Esophagus squamous epithelium (tissue), 5 donors: ENCODE measurements around the gene KRTAP3-2. TPM values are rescaled to one million over a fixed set of nuclear protein-coding genes. Genes with fewer than 3 reads are reported as not detected.
"Not testable (repeated sequence)": the region's sequence is repeated elsewhere in the genome, so short reads cannot be mapped to it uniquely, and the experiment has no call there.

Source experiments
- DNase-seq: peaks from one replicate; lab custom pipeline; 2025; lab: John Stamatoyannopoulos, UW
- H3K27ac ChIP-seq, 4 donors: fragments of 200-600 bp; sonication (generic); one replicate each; pipeline ENCODE4 v1.5.1; 2016 to 2019; ENCODE audit warnings: mild to moderate bottlenecking in 1 of 4
- H3K27me3 ChIP-seq, 4 donors: fragments of 200-600 bp; sonication (generic); 1 replicate in 3 of 4; 2 replicates in 1 of 4; pipeline versions ENCODE4 v1.5.1 to v1.6.0; 2017 to 2021; ENCODE audit warnings: antibody characterized with exemption in 1 of 4
- H3K36me3 ChIP-seq, 3 donors: fragments of 200-600 bp; sonication (generic); one replicate each; pipeline ENCODE4 v1.5.1; 2016 to 2019
- H3K4me1 ChIP-seq, 3 donors: fragments of 200-600 bp; sonication (generic); one replicate each; pipeline ENCODE4 v1.5.1; 2017 to 2019
- H3K4me3 ChIP-seq, 4 donors: fragments of 200-600 bp; sonication (generic); 1 replicate in 3 of 4; 2 replicates in 1 of 4; pipeline ENCODE4 v1.5.1; 2016 to 2019; ENCODE audit warnings: mild to moderate bottlenecking in 2 of 4, moderate library complexity in 1 of 4
- H3K9me3 ChIP-seq, 3 donors: fragments of 200-600 bp; sonication (generic); one replicate each; pipeline ENCODE4 v1.5.1; 2016 to 2019
- POLR2A ChIP-seq, 4 donors: fragments of 450-650 bp; IDR thresholded peaks; one replicate each; pipeline ENCODE4 v1.6.1; 2017; ENCODE audit warnings: antibody characterized with exemption in 4 of 4, mild to moderate bottlenecking in 4 of 4, moderate library complexity in 3 of 4
- WGBS, 2 donors: methylation state at CpG; one replicate each; pipeline ENCODE4 v1.1.5; 2018; 5-methylcytosine and 5-hydroxymethylcytosine counted together
- intact Hi-C: fragments of 100-400 bp; cut with DNase I; formaldehyde crosslinking; loops from one replicate; pipeline ENCODE4 v1.15.0; 2022
- total RNA-seq, 4 donors: library from RNA; depleted of rRNA; stranded (reverse); fragments of >200 nt; gene quantifications; one replicate each; pipeline ENCODE4 v1.1.0, GENCODE V29; 2016
- TF ChIP-seq, protein P1 (sequence below), 6 experiments: fragments of 450-650 bp in 4 of 6; fragments of 200-600 bp in 2 of 6; sonication (generic) in 2 of 6; IDR thresholded peaks; one replicate each; pipeline ENCODE4 v1.5.1; 2016 to 2019; ENCODE audit warnings: antibody characterized with exemption in 6 of 6, mild to moderate bottlenecking in 4 of 6, moderate library complexity in 4 of 6
- donor health status: DM: yes; HTN: yes; CAD: no.

KRTAP3-2 gene
- total RNA-seq, 4 donors from 2014 or later = 0.57 TPM; not detected in 3

DNA sequence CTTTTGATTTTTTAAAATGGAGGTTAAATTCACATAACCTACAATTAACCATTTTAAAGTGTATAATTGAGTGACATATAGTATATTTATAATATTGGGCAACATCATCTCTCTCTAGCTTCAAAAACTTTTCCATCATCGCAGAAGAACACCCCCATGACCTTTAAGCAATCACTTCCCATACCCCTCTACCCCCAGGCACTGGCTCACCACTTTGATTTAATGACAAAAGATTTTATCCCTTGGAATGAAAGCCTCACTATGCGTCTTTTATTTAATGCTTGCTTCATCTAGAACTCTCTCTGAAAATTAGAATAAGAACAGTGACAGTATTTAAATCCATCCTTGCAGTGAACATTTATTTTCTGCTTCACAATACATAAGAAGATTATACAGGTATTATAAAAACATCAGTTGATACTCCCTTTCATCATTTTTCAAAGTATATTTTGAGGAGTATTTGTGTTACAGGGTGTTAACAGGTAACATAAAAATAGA, 38.2 kb upstream of the KRTAP3-2 start:
- WGBS, 2 donors = 65 to 66% methylated on average over 2 of the region's 2 CpGs
- Histone ChIP-seq H3K27ac (no peak overlapping the region), H3K4me1 (peaks cover 0 to 22% (median 3%) of the 10 kb centered on the region in 3 donors), H3K9me3 (no peaks in the 10 kb centered on the region), H3K27me3 (no peaks in the 10 kb centered on the region), H3K36me3 (no peaks in the 10 kb centered on the region), H3K4me3 (no peak overlapping the region)
- DNase-seq = no peak
- no peak for TF ChIP-seq POLR2A (IDR thresholded peaks at IDR 0.05)
- TF ChIP-seq, protein P1, sequence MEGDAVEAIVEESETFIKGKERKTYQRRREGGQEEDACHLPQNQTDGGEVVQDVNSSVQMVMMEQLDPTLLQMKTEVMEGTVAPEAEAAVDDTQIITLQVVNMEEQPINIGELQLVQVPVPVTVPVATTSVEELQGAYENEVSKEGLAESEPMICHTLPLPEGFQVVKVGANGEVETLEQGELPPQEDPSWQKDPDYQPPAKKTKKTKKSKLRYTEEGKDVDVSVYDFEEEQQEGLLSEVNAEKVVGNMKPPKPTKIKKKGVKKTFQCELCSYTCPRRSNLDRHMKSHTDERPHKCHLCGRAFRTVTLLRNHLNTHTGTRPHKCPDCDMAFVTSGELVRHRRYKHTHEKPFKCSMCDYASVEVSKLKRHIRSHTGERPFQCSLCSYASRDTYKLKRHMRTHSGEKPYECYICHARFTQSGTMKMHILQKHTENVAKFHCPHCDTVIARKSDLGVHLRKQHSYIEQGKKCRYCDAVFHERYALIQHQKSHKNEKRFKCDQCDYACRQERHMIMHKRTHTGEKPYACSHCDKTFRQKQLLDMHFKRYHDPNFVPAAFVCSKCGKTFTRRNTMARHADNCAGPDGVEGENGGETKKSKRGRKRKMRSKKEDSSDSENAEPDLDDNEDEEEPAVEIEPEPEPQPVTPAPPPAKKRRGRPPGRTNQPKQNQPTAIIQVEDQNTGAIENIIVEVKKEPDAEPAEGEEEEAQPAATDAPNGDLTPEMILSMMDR (IDR thresholded peaks at IDR 0.05) = no peak
- intact Hi-C loops = no loop called here

DNA sequence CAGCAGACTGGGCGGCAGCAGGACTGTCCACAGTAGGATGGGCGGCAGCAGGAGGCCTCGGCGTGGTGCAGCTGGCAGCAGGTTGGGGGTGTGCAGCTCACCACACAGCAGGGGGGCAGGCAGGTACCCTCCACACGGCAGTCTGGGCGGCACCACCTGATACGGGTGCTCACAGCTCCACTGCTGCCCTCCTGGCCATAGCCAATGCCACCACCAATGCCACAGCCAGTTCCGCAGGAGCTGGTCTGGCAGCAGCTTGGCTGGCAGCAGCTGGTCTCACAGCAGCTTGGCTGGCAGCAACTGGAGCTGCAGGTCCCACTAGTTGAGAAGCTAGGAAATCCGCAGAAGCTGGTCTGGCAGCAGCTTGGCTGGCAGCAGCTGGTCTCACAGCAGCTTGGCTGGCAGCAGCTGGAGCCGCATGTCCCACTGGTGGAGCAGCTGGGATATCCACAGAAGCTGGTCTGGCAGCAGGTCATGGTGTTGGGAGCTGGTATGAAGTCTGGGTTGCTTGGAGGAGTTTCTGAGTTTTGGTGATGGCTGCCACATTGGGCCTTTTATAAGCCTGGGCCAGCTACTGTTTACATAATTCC, 34.7 kb upstream of the KRTAP3-2 start, which contains the start of gene KRTAP1-3:
KRTAP1-3 (minus strand) TSS at position 529 of the 590 bp plus-strand sequence; CDS start at position 476, 53 bp downstream.
- intact Hi-C loops, H3K27me3 ChIP-seq, H3K27ac ChIP-seq, H3K36me3 ChIP-seq, H3K4me3 ChIP-seq, H3K9me3 ChIP-seq, DNase-seq: not testable (repeated sequence)
- 90 to 91% methylated on average over 3 to 7 of the region's 10 CpGs for whole genome bisulfite sequencing, 2 donors
- peaks cover 0 to 16% (median 3%) of the 10 kb centered on the region in 3 donors for H3K4me1 ChIP-seq

DNA sequence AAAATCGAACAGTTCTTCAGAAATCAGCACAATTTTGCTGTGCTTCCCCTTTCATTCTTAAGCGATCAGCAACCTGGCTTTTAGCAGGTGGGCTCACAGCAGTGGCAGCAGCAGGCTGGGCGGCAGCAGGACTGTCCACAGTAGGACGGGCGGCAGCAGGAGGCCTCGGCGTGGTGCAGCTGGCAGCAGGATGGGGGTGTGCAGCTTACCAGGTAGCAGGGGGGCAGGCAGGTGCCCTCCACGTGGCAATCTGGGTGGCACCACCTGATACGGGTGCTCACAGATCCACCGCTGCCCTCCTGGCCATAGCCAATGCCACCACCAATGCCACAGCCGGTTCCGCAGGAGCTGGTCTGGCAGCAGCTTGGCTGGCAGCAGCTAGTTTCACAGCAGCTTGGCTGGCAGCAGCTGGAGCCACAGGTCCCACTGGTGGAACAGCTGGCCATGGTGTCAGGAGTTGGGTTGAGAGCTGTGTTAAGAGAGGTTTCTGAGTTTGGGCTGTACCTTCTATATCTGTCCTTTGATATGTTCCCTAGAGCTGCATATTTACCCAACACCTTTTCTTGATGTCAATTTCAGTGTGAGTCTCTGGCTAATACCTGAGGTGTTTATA, 30.0 kb upstream of the KRTAP3-2 start, which contains the start of gene KRTAP1-4:
KRTAP1-4 (minus strand) TSS at position 563 of the 613 bp plus-strand sequence; CDS start at position 446, 117 bp downstream.
- Histone ChIP-seq H3K36me3 (no peaks in the 10 kb centered on the region), H3K4me3 (no peak within 1 kb of the TSS), H3K4me1 (peaks cover 0 to 21% (median 2%) of the 10 kb centered on the region in 3 donors), H3K9me3 (no peaks in the 10 kb centered on the region), H3K27me3 (peaks cover 0 to 32% (median 0%) of the 10 kb centered on the region in 4 donors), H3K27ac (no peak within 1 kb of the TSS)
- WGBS, 2 donors = 81 to 94% methylated on average over 2 to 9 of the region's 12 CpGs
- TF ChIP-seq POLR2A (IDR thresholded peaks at IDR 0.05) = no peak
- TF ChIP-seq, protein P1 (IDR thresholded peaks at IDR 0.05) = no peak
- intact Hi-C loops = no loop called here
- DNase-seq = no peak

DNA sequence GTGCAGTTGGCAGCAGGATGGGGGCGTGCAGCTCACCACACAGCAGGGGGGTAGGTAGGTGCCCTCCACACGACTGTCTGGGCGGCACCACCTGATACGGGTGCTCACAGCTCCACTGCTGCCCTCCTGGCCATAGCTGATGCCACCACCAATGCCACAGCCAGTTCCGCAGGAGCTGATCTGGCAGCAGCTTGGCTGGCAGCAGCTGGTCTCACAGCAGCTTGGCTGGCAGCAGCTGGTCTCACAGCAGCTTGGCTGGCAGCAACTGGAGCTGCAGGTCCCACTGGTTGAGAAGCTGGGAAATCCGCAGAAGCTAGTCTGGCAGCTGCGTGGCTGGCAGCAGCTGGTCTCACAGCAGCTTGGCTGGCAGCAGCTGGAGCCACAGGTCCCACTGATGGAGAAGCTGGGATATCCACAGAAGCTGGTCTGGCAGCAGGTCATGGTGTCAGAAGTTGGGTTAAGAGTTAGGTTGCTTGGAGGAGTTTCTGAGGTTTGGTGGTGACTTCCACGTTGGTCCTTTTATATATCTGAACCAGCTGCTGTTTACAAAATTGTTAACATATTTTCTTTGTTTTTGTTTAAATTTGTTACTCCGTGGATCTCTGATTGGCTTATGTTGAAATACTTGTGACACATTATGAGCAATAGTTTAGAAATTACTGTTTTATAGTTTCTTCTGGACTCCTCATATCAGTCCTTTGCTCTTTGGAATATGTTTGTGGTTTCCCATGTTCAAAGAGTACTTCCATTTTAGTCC, 27.2 kb upstream of the KRTAP3-2 start, which contains the start of gene KRTAP1-5:
KRTAP1-5 (minus strand) TSS at position 494 of the 757 bp plus-strand sequence; CDS start at position 441, 53 bp downstream.
- Histone ChIP-seq H3K4me1 (peaks cover 0 to 14% (median 0%) of the 10 kb centered on the region in 3 donors), H3K36me3 (no peaks in the 10 kb centered on the region), H3K9me3 (no peaks in the 10 kb centered on the region), H3K27me3 (peaks cover 0 to 32% (median 0%) of the 10 kb centered on the region in 4 donors), H3K27ac (no peak within 1 kb of the TSS), H3K4me3 (no peak within 1 kb of the TSS)
- no peak for DNase-seq
- 28 to 44% methylated on average over 2 to 7 of the region's 9 CpGs for WGBS, 2 donors
- TF ChIP-seq, protein P1 (IDR thresholded peaks at IDR 0.05) = no peak
- TF ChIP-seq POLR2A (IDR thresholded peaks at IDR 0.05) = no peak
- intact Hi-C loops = no loop called here

DNA sequence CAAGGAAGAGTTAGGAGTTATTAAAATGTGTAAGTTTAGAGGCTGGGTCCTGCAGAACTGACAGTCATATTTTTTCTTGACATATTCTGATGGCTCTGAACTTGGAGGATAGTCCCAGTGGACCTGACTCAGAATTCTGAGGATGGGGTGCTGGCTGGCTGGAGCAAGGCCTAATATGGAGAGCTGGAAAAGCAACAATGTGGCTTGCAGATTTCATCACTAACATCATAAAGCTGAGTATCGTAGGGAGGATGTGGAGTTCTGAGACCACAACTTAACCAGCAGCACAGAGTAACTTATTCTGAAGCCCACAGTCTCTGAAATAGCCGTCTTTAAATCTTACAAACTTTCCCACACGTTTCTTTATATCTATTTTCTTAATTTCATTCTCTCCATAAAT, 25.0 kb upstream of the KRTAP3-2 start:
- Histone ChIP-seq H3K4me3 (no peak overlapping the region), H3K36me3 (no peaks in the 10 kb centered on the region), H3K27me3 (peaks cover 0 to 25% (median 0%) of the 10 kb centered on the region in 4 donors), H3K27ac (no peak overlapping the region), H3K9me3 (no peaks in the 10 kb centered on the region), H3K4me1 (peaks cover 0 to 9% (median 0%) of the 10 kb centered on the region in 3 donors)
- DNase-seq = no peak
- no peak for TF ChIP-seq POLR2A (IDR thresholded peaks at IDR 0.05)
- TF ChIP-seq, protein P1 (IDR thresholded peaks at IDR 0.05) = no peak
- 83 to 93% methylated on average over 3 of the region's 3 CpGs for WGBS, 2 donors
- intact Hi-C loops = no loop called here
